ENCODE results near the gene DOK4.
"Not testable (repeated sequence)": the region's sequence is repeated elsewhere in the genome, so short reads cannot be mapped to it uniquely, and the experiment has no call there.

Gene DOK4

DNA sequence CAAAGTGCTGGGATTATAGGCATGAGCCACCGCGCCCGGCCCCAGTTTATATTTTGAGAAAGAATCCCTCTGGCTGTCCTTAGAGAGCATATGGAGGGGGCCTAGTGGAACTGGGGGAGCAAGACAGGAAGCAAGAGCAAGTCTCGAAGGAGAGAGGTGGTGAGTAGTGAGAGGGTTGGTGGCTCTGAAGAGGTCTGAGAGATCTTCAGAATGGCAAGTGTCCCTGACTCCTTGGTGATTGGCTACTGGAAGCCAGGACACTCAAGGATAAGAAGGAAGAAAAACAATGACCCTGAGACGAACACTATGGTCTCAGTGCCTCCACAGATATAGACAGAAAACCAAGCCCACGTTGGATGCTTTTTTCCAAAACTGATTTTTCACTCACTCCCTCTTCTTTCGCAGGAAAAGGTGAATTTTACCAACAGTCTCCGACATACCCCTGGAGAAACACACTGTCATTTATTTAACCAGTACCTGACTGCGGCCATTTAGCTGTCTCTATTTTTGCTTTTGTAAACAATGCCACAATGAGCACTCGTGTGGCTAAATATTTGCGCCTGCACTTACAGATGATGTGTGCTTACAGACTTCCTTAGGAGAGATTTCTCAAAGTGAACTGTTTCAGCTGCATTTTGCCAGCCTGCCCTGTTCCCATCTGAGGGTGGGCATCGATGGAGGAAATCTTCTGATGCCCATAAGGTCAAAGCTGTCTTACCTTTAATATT is 15.9 kb upstream of the DOK4 start:
- no peak for DNase-seq
- TF ChIP-seq GATA1 (IDR thresholded peaks at IDR 0.05; ENCODE audit: low read depth, low read length) (no peak), POLR2A (IDR thresholded peaks at IDR 0.05; ENCODE audit: low read length) (no peak)

DNA sequence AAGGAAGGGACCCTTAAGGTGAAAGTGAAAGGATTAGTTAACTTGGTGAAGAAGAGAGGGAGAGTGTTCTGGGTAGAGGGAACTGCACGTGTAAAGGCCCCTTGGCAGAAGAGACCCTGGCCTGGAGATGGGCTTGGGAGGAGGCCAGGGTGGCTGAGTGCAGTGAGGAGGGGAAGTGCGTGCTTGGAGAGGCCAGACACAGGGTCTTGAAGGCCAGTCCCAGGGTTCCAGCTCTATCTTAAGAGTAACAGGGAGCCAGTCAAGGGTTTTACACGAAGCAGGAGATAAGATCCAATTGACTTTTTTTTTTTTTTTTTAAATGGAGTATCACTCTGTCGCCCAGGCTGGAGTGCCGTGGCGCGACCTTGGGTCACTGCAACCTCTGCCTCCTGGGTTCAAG is 15.2 kb upstream of the DOK4 start:
- TF ChIP-seq POLR2A (IDR thresholded peaks at IDR 0.05; ENCODE audit: low read length) = no peak
- TF ChIP-seq GATA1 (IDR thresholded peaks at IDR 0.05; ENCODE audit: low read depth, low read length) = no peak

DNA sequence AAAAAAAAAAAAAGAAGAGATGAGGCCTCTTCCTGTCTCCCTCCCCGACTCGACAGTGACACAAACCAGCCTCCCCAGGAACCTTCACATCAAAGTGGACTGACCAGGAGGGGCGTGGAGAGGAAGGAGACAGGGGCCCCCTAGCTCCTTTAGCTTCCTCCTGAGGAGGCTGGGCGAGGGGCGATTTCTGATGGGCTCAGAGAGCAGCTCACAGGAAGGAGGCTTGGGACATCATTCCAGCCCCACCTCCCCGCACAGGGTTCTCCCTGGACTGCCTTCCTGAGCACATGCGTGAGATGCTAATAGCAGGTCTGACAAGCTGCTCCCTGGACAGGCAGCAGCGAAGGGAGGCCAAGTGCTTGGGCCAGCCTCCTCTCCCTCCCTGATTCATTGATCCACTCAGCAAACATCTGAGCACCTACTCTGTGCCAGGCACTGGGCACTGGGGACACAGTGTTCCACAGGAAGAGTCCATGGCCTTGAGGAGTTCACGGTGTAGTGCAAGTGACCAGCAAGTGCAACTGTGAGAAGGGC is 14.4 kb upstream of the DOK4 start:
- no peak for DNase-seq
- TF ChIP-seq GATA1 (IDR thresholded peaks at IDR 0.05; ENCODE audit: low read depth, low read length) (no peak), POLR2A (IDR thresholded peaks at IDR 0.05; ENCODE audit: low read length) (no peak)

More for the DNA sequence above, 15.2 kb upstream of the DOK4 start:
- DNase-seq = no peak

DNA sequence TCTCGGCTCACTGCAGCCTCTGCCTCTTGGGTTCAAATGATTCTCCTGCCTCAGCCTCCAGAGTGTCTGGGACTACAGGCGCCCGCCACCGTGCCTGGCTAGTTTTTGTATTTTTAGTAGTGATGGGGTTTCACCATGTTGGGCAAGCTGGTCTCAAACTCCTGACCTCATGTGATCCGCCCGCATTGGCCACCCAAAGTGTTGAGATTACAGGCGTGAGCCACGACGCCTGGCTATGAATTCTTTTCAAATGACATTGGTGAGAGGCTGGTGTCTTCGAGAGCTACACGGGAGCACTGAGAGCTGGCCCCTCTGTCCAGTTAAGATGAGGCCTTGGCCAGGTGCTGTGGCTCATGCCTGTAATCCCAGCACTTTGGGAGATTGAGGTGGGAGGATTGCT is 13.6 kb upstream of the DOK4 start:
- DNase-seq = not testable (repeated sequence)

DNA sequence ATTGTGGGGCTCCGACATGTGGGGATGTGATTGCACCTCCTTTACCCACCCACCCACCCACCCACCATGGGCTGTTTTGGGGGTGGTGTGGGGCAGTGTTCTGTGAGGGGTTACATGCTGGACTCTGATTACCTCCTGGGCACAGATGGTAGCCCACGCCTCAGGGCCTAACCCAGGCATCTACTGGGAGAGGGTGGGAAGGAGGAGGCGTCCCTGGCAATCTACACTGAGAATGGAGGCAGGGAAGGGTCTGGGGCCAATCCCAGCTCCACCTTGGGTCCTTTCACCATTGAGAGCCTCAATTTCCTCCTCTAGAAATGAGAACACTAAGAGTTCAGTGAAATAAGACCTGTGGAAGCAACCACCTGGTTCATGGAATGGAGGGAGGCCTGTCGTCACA is 11.7 kb upstream of the DOK4 start:
- no peak for DNase-seq
- no peak for TF ChIP-seq POLR2A (IDR thresholded peaks at IDR 0.05; ENCODE audit: low read length)
- TF ChIP-seq GATA1 (IDR thresholded peaks at IDR 0.05; ENCODE audit: low read depth, low read length) = no peak

DNA sequence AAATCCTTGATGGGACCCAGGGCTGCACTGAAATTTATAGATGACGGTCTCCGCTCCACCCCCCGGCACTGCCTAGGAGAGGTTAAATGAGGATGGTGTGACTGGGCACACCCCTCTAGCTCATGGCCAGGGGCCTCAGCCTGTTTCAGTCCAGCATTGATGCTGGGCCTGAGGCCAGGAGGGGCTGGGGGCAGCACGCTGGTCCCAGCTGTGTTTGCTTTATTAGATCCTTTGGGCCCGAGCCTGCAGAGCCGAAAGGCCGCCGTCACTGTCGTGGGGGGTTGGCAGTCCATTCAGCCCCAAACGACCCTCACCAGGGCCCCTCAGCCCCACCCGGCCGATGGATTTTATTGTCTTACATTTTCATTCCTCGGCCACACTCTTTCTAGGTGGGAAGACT is 10.8 kb upstream of the DOK4 start:
- TF ChIP-seq GATA1 (IDR thresholded peaks at IDR 0.05; ENCODE audit: low read depth, low read length) (no peak), POLR2A (IDR thresholded peaks at IDR 0.05; ENCODE audit: low read length) (no peak)

DNA sequence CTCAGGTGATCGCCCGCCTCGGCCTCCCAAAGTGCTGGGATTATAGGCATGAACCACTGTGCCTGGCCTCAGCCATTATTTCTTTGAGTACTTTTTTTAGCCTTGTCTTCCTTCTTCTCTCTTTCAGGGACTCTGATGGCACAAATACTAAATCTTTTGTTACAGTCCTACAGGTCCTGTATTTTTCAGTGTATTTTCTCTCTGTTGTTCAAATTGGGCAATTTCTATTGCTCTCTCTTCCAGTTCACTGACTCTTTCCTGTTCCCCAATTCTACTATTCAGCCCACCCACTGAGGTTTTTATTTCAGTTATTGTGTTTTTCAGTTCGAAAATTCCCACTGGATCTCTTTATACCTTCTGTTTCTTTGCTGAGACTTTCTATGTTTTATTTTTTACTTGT is 7.5 kb upstream of the DOK4 start:
- no peak for TF ChIP-seq POLR2A (IDR thresholded peaks at IDR 0.05; ENCODE audit: low read length)
- TF ChIP-seq GATA1 (IDR thresholded peaks at IDR 0.05; ENCODE audit: low read depth, low read length) = no peak
- no peak for DNase-seq

More for the DNA sequence above, 10.8 kb upstream of the DOK4 start:
- DNase-seq = no peak

DNA sequence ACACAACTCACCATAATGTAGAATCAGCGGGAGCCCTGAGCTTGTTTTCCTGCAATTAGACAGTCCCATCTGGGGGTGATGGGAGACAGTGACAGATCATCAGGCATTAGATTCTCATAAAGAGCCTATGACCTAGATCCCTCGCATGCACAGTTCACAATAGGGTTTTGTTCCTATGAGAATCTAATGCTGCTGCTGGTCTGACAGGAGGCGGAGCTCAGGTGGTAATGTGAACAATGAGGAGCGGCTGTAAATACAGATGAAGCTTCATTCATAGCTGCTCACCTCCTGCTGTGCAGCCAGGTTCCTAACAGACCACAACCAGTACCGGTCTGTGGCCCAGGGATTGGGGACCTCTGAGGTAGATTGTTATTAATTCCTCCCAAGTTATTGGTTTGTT is 2.9 kb upstream of the DOK4 start:
- DNase-seq = no peak
- TF ChIP-seq POLR2A (IDR thresholded peaks at IDR 0.05; ENCODE audit: low read length) (no peak), GATA1 (IDR thresholded peaks at IDR 0.05; ENCODE audit: low read depth, low read length) (no peak)

DNA sequence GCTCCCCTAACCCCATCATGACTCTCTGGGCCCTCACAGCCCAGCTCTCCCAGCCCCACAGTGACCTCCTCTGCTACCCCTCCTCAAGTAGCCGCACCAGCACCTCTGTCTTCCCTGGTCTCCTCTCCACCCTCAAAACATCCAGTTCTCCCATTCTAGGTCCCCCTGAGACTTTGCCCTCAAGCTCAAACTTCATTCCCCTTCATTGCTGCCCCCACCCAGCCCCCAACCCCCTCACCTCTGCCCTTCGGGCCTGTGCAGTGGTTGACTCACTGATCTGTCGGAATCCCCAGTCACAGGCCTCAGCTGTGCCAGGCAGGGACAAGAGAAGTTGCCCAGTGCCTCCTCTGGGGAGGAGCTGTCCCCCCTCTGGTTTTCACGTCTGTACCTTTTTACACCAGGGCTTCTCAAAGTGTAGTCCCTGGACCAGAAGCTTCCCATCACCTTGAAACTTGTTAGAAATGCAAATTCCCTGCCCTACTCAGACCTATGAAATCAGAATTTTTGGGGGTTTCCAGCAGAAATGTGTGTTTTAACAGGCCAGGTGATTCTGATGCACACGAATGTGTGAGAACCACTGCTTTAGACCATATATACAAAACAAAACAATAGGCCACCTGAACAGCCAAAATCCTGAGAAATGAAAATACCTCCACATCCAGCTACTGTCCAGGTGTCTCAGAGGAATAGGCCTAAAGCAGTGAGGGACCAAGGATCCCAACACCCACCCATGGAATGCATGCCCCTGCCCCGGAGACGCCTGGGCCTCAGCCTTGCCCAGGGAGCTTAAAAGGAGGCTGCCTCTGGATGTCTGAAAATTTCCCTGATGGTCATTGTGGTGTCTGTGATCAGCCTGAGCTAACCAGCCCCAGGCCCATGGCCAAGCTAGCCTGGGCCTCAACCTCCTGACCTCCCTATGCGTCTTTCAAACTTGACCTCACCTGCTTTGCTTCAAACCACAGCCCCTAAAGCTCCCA is 853 bp upstream of the DOK4 start:
- DNase-seq = no peak
- no peak for TF ChIP-seq GATA1 (IDR thresholded peaks at IDR 0.05; ENCODE audit: low read depth, low read length)
- no peak for TF ChIP-seq POLR2A (IDR thresholded peaks at IDR 0.05; ENCODE audit: low read length)

DNA sequence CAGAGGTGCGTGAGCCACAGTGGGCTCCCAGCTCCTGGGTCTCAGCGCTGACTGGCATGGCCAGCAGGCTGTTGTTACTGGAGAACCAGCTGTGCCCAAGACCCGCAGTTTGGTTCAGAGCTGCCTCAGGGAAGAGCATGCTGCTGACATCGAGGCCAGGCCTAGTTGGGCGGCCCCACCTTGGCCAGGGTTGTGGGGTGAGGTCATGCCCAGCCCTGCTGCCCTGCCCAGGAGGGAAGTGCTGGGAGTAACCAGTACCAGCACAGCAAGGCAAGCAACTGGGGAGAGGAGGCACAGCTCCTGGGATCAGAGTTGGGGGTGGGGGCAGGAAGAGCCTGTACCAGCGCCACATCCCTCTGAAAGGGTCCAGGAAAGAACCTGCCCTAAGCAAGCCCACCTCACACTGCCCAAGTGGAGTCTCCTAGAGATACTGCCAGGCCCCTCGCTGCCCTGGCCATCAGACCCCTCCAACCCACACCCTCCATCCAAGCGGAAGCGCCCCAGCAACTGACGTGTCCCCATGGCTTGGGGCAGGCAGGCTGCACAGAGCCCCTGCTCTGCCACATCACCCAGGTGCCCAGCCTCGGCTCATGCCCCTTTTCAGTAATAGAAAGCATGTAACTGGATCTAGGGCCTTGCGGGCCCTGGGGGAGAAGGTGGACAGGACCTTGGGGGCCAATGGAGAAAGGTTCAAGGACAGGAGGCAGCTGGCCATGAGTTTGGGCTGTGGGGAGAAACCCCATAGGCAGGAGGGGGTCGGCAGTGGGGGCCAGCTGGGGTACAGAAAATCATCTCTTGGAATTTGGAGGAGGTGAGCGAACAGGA is 990 bp downstream of the DOK4 start:
- DNase-seq = no peak

DNA sequence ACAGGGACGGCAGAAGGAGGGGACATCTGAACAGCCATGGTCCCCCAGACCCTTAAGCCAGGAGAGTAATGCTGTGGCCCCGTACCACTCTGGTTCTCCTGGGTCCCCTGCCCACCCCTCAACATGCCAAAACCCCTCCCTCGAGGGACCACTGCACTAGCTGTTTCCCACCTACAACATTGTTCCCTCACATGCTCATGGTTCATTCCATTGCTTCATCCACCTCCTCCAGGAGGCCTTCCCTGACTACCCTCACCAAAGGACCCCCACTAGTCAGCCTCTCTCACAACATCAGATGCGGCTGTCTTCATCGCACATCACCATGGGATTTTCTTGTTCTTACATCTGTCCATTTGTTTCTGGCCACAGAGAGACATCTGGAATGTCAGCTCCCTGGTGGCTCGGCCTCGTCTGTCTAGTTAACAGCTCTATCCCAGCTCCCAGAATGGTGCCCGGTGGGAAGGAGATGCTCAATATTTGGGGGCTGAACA is 1.7 kb downstream of the DOK4 start:
- DNase-seq = no peak
- TF ChIP-seq POLR2A (IDR thresholded peaks at IDR 0.05; ENCODE audit: low read length) (no peak), GATA1 (IDR thresholded peaks at IDR 0.05; ENCODE audit: low read depth, low read length) (no peak)

More for the DNA sequence above, 990 bp downstream of the DOK4 start:
- TF ChIP-seq POLR2A (IDR thresholded peaks at IDR 0.05; ENCODE audit: low read length) = no peak
- TF ChIP-seq GATA1 (IDR thresholded peaks at IDR 0.05; ENCODE audit: low read depth, low read length) = no peak

DNA sequence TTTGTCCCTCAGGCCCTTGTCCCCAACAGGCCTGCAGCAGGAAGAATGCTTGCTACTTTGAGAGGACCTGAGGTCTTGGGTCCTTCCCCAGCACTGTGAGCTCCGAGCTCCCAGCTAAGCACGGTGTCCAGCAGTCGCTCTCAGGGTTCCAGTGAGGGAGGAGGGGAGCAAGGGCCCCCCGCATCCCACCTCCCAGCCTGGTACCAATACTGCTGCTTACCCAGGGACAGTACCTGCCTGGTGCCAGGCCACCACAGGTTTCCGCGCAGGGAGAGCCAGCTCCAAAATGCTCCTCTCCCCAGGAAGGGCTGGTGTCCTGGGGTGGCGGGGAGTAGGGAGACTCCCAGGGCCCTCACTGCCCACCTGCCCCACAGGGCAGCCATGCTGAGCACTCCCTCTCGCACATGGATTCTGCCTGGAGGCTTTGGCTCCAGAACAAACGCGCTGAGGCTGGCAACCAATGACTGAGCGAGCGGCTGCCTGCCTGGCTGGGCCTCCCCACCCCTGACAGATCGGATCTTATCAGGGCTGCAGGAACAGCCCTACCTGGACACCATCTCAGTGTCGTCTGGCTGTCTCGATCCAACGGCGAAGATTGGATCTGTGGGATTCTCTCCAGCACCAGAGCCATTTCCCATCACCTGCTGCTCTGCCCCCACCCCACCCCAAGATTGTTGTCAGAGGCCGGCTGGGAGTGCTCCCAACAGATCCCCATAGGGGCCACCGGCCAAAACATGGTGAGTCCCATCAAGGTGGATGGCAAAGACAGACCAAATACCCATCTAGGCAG is 2.4 kb downstream of the DOK4 start:
- DNase-seq = no peak
- TF ChIP-seq GATA1 (IDR thresholded peaks at IDR 0.05; ENCODE audit: low read depth, low read length) (no peak), POLR2A (IDR thresholded peaks at IDR 0.05; ENCODE audit: low read length) (no peak)
